Spinal cord (tissue), 10 donors: ENCODE measurements around the gene ZNF560. TPM values are rescaled to one million over a fixed set of nuclear protein-coding genes. Genes with fewer than 3 reads are reported as not detected.

ENCODE experiments used
- DNase-seq, 6 donors: peaks; one replicate each; pipeline versions ENCODE4 v3.0.0 to v3.0.0-alpha.2; 2013 to 2015; ENCODE audit warnings: low spot score in 6 of 6, low read depth in 4 of 6
- H3K27ac ChIP-seq: one replicate; pipeline ENCODE4 v1.5.1; 2013; ENCODE audit warnings: low read depth, low read length, control low read depth
- H3K27me3 ChIP-seq: one replicate; pipeline ENCODE4 v1.6.1; 2013; ENCODE audit warnings: low read length; ENCODE audit not compliant: control insufficient read depth, insufficient read depth
- H3K36me3 ChIP-seq: one replicate; pipeline ENCODE4 v1.6.1; 2013; ENCODE audit warnings: low read length; ENCODE audit not compliant: control insufficient read depth, insufficient read depth
- H3K4me1 ChIP-seq: one replicate; pipeline ENCODE4 v1.6.1; 2013; ENCODE audit warnings: low read length; ENCODE audit not compliant: control insufficient read depth, insufficient read depth
- H3K4me3 ChIP-seq: one replicate; pipeline ENCODE4 v1.5.1; 2013; ENCODE audit warnings: low read depth, low read length, control low read depth
- H3K9me3 ChIP-seq: one replicate; pipeline ENCODE4 v1.6.1; 2013; ENCODE audit warnings: low read length; ENCODE audit not compliant: control insufficient read depth, insufficient read depth
- WGBS: methylation state at CpG from one replicate; pipeline ENCODE4 v1.1.5; 2013; ENCODE audit warnings: missing lambda C conversion rate; ENCODE audit not compliant: insufficient coverage; 5-methylcytosine and 5-hydroxymethylcytosine counted together
- polyA plus RNA-seq, 2 donors: library from polyadenylated mRNA; unstranded; fragments of 120-200 nt; gene quantifications; one replicate each; pipeline ENCODE4 v1.2.1, GENCODE V29; 2013; ENCODE audit not compliant: insufficient read length in 2 of 2
- total RNA-seq, 2 donors: library from RNA; depleted of rRNA in 1 of 2; stranded (reverse); fragments of 120-200 nt in 1 of 2; fragments of >200 nt in 1 of 2; gene quantifications; one replicate each; pipeline versions ENCODE4 v1.2.3 to v1.2.4, GENCODE V29; 2013 to 2014
- donor health status: healthy.

The ZNF560 gene
- total and polyA plus RNA-seq, 4 donors: 0.66 to 1.2 (median 0.88) TPM

- no peaks in the 10 kb centered on the region for H3K27me3 ChIP-seq
- peaks cover 37% of the 10 kb centered on the region for H3K9me3 ChIP-seq
- H3K4me3 ChIP-seq: no peak overlapping the region
- no peak overlapping the region for H3K27ac ChIP-seq
- no CpG with 5 or more reads among the region's 1 CpG for WGBS
- no peaks in the 10 kb centered on the region for H3K4me1 ChIP-seq
- H3K36me3 ChIP-seq: peaks cover 17% of the 10 kb centered on the region
- DNase-seq: no peak
Measured at GRCh38 chr19:9523885-9524474, 25.6 kb upstream of the ZNF560 start.

GRCh38 chr19:9507285-9507684 is 8.9 kb upstream of the ZNF560 start:
- Histone ChIP-seq H3K27ac (no peak overlapping the region), H3K27me3 (no peaks in the 10 kb centered on the region), H3K4me1 (no peaks in the 10 kb centered on the region), H3K4me3 (no peak overlapping the region), H3K36me3 (no peaks in the 10 kb centered on the region), H3K9me3 (peaks cover 4% of the 10 kb centered on the region)
- no CpG with 5 or more reads among the region's 3 CpGs for WGBS
- DNase-seq: no peak

GRCh38 chr19:9500796-9501195 is 2.4 kb upstream of the ZNF560 start:
- peaks cover 3% of the 10 kb centered on the region for H3K9me3 ChIP-seq
- H3K4me3 ChIP-seq: no peak overlapping the region
- no peak for DNase-seq
- 88% methylated on average over 1 of the region's 1 CpG for WGBS
- no peak overlapping the region for H3K27ac ChIP-seq
- H3K27me3 ChIP-seq: no peaks in the 10 kb centered on the region
- no peaks in the 10 kb centered on the region for H3K36me3 ChIP-seq
- H3K4me1 ChIP-seq: no peaks in the 10 kb centered on the region

- H3K9me3 ChIP-seq: peaks cover 3% of the 10 kb centered on the region
- no peak for DNase-seq
- no CpG with 5 or more reads among the region's 2 CpGs for WGBS
- no peaks in the 10 kb centered on the region for H3K36me3 ChIP-seq
- no peak overlapping the region for H3K27ac ChIP-seq
- H3K4me3 ChIP-seq: no peak overlapping the region
- H3K27me3 ChIP-seq: no peaks in the 10 kb centered on the region
- H3K4me1 ChIP-seq: no peaks in the 10 kb centered on the region
Measured at GRCh38 chr19:9494096-9494495, 4.3 kb downstream of the ZNF560 start.

GRCh38 chr19:9487016-9487415 is 11.4 kb downstream of the ZNF560 start:
- Histone ChIP-seq H3K4me3 (no peak overlapping the region), H3K9me3 (peaks cover 11% of the 10 kb centered on the region), H3K36me3 (no peaks in the 10 kb centered on the region), H3K27me3 (no peaks in the 10 kb centered on the region), H3K4me1 (no peaks in the 10 kb centered on the region), H3K27ac (no peak overlapping the region)
- WGBS: 80% methylated on average over 1 of the region's 2 CpGs
- no peak for DNase-seq

- 60% methylated on average over 1 of the region's 2 CpGs for WGBS
- peaks cover 11% of the 10 kb centered on the region for H3K9me3 ChIP-seq
- H3K27ac ChIP-seq: no peak overlapping the region
- DNase-seq: no peak
- H3K4me1 ChIP-seq: no peaks in the 10 kb centered on the region
- H3K36me3 ChIP-seq: no peaks in the 10 kb centered on the region
- H3K4me3 ChIP-seq: no peak overlapping the region
- no peaks in the 10 kb centered on the region for H3K27me3 ChIP-seq
Measured at GRCh38 chr19:9485140-9485539, 13.3 kb downstream of the ZNF560 start.

GRCh38 chr19:9474975-9475374 is 23.4 kb downstream of the ZNF560 start:
- no peak for DNase-seq
- Histone ChIP-seq H3K4me1 (no peaks in the 10 kb centered on the region), H3K27ac (no peak overlapping the region), H3K36me3 (no peaks in the 10 kb centered on the region), H3K9me3 (no peaks in the 10 kb centered on the region), H3K4me3 (no peak overlapping the region), H3K27me3 (no peaks in the 10 kb centered on the region)

- Histone ChIP-seq H3K4me3 (no peak overlapping the region), H3K27ac (no peak overlapping the region), H3K9me3 (peaks cover 8% of the 10 kb centered on the region), H3K36me3 (no peaks in the 10 kb centered on the region), H3K4me1 (no peaks in the 10 kb centered on the region), H3K27me3 (no peaks in the 10 kb centered on the region)
- no peak for DNase-seq
- no CpG with 5 or more reads among the region's 7 CpGs for WGBS
Measured at GRCh38 chr19:9467161-9467560, 31.3 kb downstream of the ZNF560 start.

- WGBS: 80% methylated on average over 3 of the region's 4 CpGs
- no peak overlapping the region for H3K4me3 ChIP-seq
- H3K9me3 ChIP-seq: peaks cover 4% of the 10 kb centered on the region
- H3K36me3 ChIP-seq: no peaks in the 10 kb centered on the region
- H3K27me3 ChIP-seq: no peaks in the 10 kb centered on the region
- DNase-seq: no peak
- H3K4me1 ChIP-seq: no peaks in the 10 kb centered on the region
- H3K27ac ChIP-seq: no peak overlapping the region
Measured at GRCh38 chr19:9461938-9462337, 36.5 kb downstream of the ZNF560 start.

- Histone ChIP-seq H3K4me3 (no peak overlapping the region), H3K4me1 (no peaks in the 10 kb centered on the region), H3K27me3 (no peaks in the 10 kb centered on the region), H3K9me3 (peaks cover 11% of the 10 kb centered on the region), H3K27ac (no peak overlapping the region), H3K36me3 (no peaks in the 10 kb centered on the region)
- WGBS: 79% methylated on average over 7 of the region's 13 CpGs
- DNase-seq: no peak
Measured at GRCh38 chr19:9456018-9456689, 42.3 kb downstream of the ZNF560 start.
